NCI-H2171 (cell line): ENCODE data around the gene CUX1.
A peak's percentile ranks its signal among the peaks of the same experiment; 100 is the strongest.
"Not testable (repeated sequence)": the region's sequence is repeated elsewhere in the genome, so short reads cannot be mapped to it uniquely, and the experiment has no call there.

Source experiments
- DNase-seq: peaks from one replicate; lab custom pipeline; 2025; lab: John Stamatoyannopoulos, UW

The CUX1 gene

DNA sequence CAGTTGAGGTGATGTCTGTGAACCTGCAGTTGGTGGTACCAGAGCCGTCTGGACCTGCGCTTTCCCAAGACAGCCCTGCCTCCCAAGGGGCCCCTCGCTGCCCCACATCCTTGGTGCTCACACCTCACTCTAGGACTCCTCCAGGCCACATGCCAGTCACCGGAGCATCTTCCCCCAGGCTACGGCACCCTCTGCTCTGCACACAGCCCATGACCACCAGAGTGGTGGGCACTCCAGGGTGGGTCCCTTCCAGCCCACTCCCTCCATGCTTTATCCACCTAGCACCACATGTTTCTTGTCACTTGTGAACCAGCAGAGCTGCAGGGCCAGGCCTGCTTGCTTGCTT lies 285.6 kb downstream of the CUX1 start:
- no peak for DNase-seq

GRCh38 chr7:102104245-102104644 lies 286.8 kb downstream of the CUX1 start:
- no peak for DNase-seq

- no peak for DNase-seq
These were observed 289.2 kb downstream of the CUX1 start for GRCh38 chr7:102106625-102107024.

DNA sequence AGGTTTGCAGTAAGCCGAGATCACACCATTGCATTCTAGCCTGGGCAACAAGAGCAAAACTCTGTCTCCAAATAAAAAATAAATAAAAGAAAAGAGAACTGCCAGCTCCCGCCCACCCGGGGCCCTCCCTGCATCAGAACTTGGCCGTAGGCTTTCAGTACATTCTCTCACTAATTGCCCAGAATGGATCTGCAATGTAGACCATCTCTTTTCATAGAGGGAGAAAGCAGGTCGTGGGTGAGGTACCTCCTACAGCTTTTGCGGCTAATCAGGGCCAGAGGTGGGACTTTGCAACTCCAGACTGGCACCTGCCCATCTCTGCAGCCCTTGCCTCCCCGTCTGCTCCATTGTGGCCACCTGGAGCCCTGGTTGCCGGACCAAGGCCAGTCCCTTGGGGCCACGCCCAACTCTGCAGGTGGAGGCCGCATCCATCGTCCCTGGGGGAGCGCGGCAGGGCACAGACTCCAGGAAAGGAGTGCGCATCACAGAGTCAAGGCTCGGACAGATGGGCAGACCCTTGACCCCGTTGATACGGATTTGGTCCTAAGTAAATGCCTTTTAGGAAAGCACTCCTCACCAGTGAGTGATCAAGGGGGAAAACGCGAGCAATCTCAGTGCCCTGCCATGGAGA lies 290.2 kb downstream of the CUX1 start:
- no peak for DNase-seq

DNA sequence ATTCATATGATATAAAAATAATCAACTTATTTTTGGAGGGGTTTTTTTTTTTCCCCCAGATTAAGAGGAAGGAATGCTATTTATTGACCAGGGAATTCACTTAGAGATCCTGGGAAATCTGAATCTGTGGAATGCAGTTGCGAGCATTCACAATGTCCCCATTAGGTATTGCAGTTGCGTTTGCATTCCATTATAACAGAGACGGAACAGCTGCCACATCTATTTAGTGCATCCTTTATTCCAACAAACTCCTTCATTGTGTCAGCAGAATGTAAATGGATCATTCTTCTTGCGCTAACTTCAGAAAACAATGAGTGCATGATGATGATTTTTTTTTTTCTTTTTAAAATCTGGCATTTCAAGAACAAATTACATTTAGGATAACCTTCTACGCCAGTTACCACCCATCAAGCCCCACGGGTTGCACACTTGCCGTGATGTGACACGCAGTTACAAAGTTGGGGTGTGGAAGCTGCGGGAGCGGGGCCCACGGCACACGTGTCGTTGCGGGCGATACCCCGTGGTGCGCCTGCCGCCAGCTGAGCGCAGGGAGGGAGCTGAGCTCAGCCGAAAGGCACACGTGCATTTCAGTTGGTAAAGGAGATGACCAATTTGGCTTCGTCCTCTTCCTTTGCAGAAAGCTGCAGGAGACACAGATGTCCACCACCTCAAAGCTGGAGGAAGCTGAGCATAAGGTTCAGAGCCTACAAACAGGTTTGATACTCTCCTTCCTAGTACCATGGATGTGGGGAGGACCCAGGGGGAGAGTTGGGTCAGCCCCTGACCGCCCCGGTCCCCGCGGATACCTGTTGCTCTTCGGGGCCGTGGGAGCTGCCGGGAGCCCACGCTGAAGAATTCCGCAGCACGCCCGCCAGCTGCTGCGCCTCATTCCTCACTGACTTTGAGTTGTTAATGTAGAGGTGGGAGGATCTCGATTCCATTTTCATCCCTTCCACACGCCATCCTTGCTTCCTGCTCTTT lies 293.9 kb downstream of the CUX1 start:
- DNase-seq, result no peak

GRCh38 chr7:102115181-102115580 lies 297.8 kb downstream of the CUX1 start:
- no peak for DNase-seq

- no peak for DNase-seq
These were observed 298.5 kb downstream of the CUX1 start for GRCh38 chr7:102115931-102116330.

GRCh38 chr7:102117743-102118142 lies 300.3 kb downstream of the CUX1 start:
- DNase-seq, result no peak

DNA sequence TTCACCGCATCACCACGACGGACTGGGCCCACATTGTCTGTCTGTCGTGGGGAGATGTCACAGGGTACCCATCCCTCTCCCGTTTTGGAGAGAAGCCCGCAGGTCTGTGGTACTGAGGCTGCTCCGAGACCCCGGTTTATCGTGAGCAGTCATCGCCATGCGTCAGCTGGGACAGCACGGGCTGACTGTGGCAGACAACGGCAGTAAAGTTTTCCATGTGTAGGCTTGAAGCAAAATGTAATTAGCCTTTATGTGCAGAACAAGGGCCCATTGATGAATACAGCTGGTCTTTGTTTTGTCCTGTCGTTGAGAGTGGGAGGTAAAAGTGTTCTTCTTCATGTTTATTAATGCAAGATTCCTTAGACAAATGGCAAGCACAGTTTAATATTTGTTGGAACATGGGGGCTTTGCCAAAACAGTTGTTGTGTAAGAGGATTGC lies 301.8 kb downstream of the CUX1 start:
- DNase-seq, result no peak

- no peak for DNase-seq
These were observed 302.5 kb downstream of the CUX1 start for GRCh38 chr7:102119925-102120324.

- no peak for DNase-seq
These were observed 303.3 kb downstream of the CUX1 start for GRCh38 chr7:102120666-102121195.

GRCh38 chr7:102122026-102122425 lies 304.6 kb downstream of the CUX1 start:
- DNase-seq, result no peak

DNA sequence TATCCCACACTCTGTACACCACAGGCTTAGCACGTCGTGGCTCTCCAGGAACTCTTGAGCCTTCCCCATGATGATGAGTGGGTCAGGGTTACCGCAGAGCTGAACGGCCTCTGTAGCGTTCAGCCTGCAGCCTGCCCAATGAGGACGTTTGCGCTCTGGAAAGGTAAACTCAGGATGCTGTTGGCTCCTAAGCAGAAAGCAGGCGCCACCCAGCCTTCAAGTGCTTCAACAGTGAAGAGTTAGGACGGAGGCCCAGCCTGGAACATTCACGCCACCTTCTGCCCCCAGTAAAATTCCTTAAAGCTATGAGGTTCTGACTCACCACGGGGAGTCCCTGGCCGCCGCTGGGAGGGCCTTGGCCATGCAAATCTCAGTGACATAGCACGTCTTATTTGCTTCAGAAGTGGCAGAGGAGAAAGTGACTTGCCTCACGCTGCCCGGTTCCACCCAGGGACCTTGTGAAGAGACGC lies 307.7 kb downstream of the CUX1 start:
- DNase-seq, result no peak

GRCh38 chr7:102128303-102128702 lies 310.9 kb downstream of the CUX1 start:
- DNase-seq, result no peak

DNA sequence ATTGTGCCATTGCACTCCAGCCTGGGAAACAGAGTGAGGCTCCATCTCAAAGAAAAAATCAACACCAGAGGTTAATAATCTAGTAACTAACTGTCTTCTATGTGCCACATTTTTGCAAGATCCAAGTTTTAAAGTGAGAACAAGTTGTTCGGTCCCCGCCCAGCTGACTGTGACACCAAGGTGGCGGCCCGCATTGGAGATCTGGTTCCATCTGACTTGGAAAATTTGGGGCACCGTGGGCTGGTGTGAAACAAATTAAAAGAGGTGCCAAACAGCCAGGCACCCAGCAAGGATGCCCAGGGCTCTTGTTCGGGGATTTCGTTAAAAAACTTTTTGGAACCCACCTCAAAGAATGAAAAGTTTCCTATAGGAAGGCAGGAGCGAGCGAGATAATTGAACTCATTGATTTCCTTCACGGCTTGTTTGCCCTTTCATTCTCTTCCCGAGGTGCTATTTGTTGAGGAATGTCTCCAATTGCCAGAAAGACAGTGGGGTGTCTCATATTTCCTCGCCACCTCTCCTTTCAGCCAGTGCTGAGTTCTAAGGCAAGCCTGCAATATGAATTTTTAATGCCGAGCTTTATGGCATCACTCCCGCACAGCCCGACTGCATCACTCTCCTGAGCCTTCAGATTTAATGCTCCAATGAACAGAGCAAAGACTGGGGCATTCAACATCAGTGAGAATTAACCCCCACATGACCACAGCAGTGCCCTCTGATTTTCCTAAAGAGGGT lies 312.4 kb downstream of the CUX1 start:
- no peak for DNase-seq

- no peak for DNase-seq
These were observed 314.9 kb downstream of the CUX1 start for GRCh38 chr7:102132209-102132752.

- DNase-seq, result peak; percentile 48
These were observed 321.2 kb downstream of the CUX1 start for GRCh38 chr7:102138676-102139075.

DNA sequence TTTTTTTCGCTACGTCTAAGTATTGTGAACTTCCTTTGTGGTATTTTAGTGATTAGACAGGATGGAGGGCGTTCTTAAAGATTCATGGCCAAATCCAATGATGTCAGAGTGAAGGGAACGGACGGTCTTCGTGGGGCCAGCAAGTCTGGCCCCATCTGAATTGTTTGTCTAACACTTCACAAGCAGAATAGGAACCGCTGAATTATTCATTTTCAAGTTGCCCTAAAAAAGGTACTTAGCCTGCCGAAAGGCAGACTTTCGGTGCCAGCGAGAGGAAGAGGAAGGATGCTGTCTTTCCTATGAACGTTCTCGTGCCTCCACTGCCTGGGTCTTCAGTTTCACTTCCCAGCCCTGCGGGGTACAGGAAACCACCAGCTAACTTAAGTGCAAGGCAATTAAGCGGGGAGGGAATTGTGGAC lies 323.5 kb downstream of the CUX1 start:
- DNase-seq, result no peak

DNA sequence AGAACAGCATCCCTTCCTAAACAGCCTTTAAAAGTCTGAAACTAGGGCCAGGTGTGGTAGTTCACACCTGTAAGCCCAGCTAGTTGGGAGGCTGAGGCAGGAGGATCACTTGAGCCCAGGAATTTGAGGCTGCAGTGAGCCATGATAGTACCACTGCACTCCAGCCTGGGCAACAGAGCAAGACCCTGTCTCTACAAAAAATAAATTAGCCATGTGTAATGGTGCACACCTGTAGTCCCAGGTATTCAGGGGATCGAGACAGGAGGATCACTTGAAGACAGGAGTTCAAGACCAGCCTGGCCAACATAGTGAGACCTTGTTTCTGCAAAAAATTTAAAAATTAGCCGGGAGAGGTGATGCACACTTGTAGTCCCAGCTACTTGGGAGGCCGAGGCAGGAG lies 325.0 kb downstream of the CUX1 start:
- not testable (repeated sequence) for DNase-seq

DNA sequence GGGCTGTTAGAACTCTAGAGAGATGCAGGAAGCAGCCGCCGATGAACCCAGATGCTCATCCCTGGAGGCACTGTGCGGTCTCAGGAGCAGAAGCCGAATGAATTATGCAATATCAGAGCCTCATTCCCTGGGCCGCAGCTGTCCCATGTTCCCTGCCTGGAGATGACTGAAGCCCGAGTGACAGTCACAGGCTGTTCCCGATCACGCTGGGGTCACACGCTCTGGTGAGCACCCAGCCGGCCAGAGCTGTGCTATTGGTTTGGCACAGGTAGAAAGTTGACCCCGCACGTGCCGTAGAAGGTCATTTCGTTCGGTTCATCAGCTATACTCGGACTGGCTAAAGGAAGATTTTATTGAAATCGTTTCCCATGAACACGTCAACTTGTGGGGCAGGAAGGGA lies 328.7 kb downstream of the CUX1 start:
- no peak for DNase-seq

DNA sequence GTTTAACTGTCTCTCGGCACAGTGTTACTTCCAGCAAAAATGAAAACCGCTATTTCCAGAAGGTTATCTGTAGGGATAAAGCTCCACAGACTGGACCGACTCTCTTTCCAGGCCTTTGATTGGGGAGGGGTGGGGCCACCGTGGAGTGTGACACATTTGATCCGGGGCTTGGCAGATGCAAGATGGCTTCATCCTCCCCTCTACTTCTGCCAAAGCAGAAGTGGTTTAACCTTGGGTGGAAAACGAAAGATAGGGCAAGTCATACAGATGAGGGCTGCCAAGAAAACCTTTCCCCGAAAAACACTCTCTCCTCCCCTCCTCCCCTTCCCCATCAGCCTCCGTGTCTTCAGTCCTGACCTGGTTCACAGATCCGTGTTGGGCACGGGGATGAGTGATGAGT lies 329.6 kb downstream of the CUX1 start:
- DNase-seq, result no peak

GRCh38 chr7:102148799-102149198 lies 331.4 kb downstream of the CUX1 start:
- no peak for DNase-seq
